H1 (cell line): ENCODE data around the gene ITPKB. TPM values are rescaled to one million over a fixed set of nuclear protein-coding genes. Genes with fewer than 3 reads are reported as not detected.

Experiments
- CTCF ChIA-PET: fragments of 300-600 bp; sonication (Branson Sonifier 250); formaldehyde crosslinking; loops from one replicate; lab custom pipeline; 2021; ENCODE audit not compliant: partially characterized antibody; lab: Charles Lee
- POLR2A ChIA-PET: fragments of 300-600 bp; sonication (Branson Sonifier 250); formaldehyde crosslinking; loops from one replicate; lab custom pipeline; 2021; ENCODE audit warnings: inconsistent platforms; ENCODE audit not compliant: partially characterized antibody; lab: Charles Lee
- DNase-seq, 2 experiments: peaks; one replicate each; pipeline versions ENCODE4 v3.0.0 to v3.0.0-alpha.2; 2010 to 2022; ENCODE audit warnings: low spot score in 2 of 2, low read depth in 1 of 2, mixed read lengths in 1 of 2
- FAIRE-seq: peaks from 2 replicates; lab custom pipeline; 2011; peaks lifted over from hg19 to GRCh38; lab: Jason Lieb, UNC
- H2AFZ ChIP-seq: 2 replicates; pipeline ENCODE4 v1.8.1; 2012; ENCODE audit warnings: low read length, inconsistent platforms
- H2AK5ac ChIP-seq: 2 replicates; pipeline ENCODE4 v1.6.1; 2013; ENCODE audit warnings: low read depth, low read length
- H2BK120ac ChIP-seq: replicated peaks from 2 replicates; pipeline ENCODE3; 2013; ENCODE audit warnings: low read depth, low read length, inconsistent platforms
- H2BK12ac ChIP-seq: 2 replicates; pipeline ENCODE4 v1.6.1; 2013; ENCODE audit warnings: low read depth, low read length
- H2BK15ac ChIP-seq: 2 replicates; pipeline ENCODE4 v1.6.1; 2013; ENCODE audit warnings: low read length
- H2BK20ac ChIP-seq: 2 replicates; pipeline ENCODE4 v1.6.1; 2013; ENCODE audit warnings: low read length
- H2BK5ac ChIP-seq: 2 replicates; pipeline ENCODE4 v1.6.1; 2013; ENCODE audit warnings: low read depth, low read length
- H3K14ac ChIP-seq: 2 replicates; pipeline ENCODE4 v1.6.1; 2013; ENCODE audit warnings: inconsistent platforms; ENCODE audit not compliant: insufficient read length
- H3K18ac ChIP-seq: 2 replicates; pipeline ENCODE4 v1.6.1; 2013; ENCODE audit warnings: low read length; ENCODE audit errors: extremely low read depth
- H3K23ac ChIP-seq: 2 replicates; pipeline ENCODE4 v1.6.1; 2013; ENCODE audit warnings: inconsistent platforms; ENCODE audit not compliant: insufficient read length
- H3K23me2 ChIP-seq: 2 replicates; pipeline ENCODE4 v1.6.1; 2013; ENCODE audit warnings: low read depth, low read length
- H3K27ac ChIP-seq: 2 replicates; pipeline ENCODE4 v1.6.1; 2011; ENCODE audit warnings: low read depth, low read length, inconsistent platforms
- H3K27me3 ChIP-seq, 4 experiments: replicated peaks in 1 of 4; 1 replicate in 1 of 4; 2 replicates in 3 of 4; pipeline versions ENCODE4 v1.6.1 to v1.8.1; 2011 to 2013; ENCODE audit warnings: low read length in 3 of 4, mild to moderate bottlenecking in 3 of 4, inconsistent platforms in 2 of 4, mixed read lengths in 2 of 4, moderate library complexity in 1 of 4; ENCODE audit not compliant: control insufficient read depth in 3 of 4, insufficient read depth in 3 of 4; ENCODE audit errors: extremely low read depth in 1 of 4
- H3K36me3 ChIP-seq, 4 experiments: 2 replicates each; pipeline versions ENCODE4 v1.6.1 to v1.8.1; 2011 to 2013; ENCODE audit warnings: mild to moderate bottlenecking in 4 of 4, low read length in 3 of 4, moderate library complexity in 2 of 4, control low read depth in 1 of 4, inconsistent platforms in 1 of 4; ENCODE audit not compliant: insufficient read depth in 4 of 4, control insufficient read depth in 2 of 4
- H3K4ac ChIP-seq: replicated peaks from 2 replicates; pipeline ENCODE3; 2013; ENCODE audit warnings: low read length, low read depth, mixed read lengths, inconsistent platforms; ENCODE audit not compliant: insufficient read length
- H3K4me1 ChIP-seq, 4 experiments: replicated peaks in 1 of 4; 1 replicate in 1 of 4; 2 replicates in 3 of 4; pipeline versions ENCODE4 v1.6.1 to v1.8.1; 2011 to 2013; ENCODE audit warnings: low read length in 3 of 4, inconsistent platforms in 2 of 4, mixed read lengths in 1 of 4; ENCODE audit not compliant: insufficient read depth in 4 of 4, control insufficient read depth in 3 of 4
- H3K4me2 ChIP-seq, 2 experiments: 2 replicates each; pipeline versions ENCODE4 v1.6.1 to v1.8.1; 2011 to 2013; ENCODE audit warnings: low read depth in 2 of 2, low read length in 2 of 2, control low read depth in 1 of 2, inconsistent platforms in 1 of 2, mild to moderate bottlenecking in 1 of 2; ENCODE audit not compliant: insufficient read depth in 1 of 2
- H3K4me3 ChIP-seq, 4 experiments: fragments of 200-600, 300-600 bp in 1 of 4; sonication (generic), shearing (Covaris generic), sonication (Bioruptor Twin) in 1 of 4; 2 replicates each; pipeline versions ENCODE4 v1.5.1 to v1.8.1; 2011 to 2016; ENCODE audit warnings: low read length in 4 of 4, low read depth in 3 of 4, control low read depth in 2 of 4, inconsistent platforms in 2 of 4, mild to moderate bottlenecking in 2 of 4, mixed read lengths in 1 of 4, moderate library complexity in 1 of 4; ENCODE audit not compliant: insufficient read depth in 2 of 4; ENCODE audit errors: extremely low read depth in 1 of 4
- H3K56ac ChIP-seq: replicated peaks from 2 replicates; pipeline ENCODE3; 2013; ENCODE audit warnings: low read depth, mild to moderate bottlenecking, mixed read lengths, low read length, inconsistent platforms; ENCODE audit not compliant: insufficient read length
- H3K79me1 ChIP-seq: 2 replicates; pipeline ENCODE4 v1.6.1; 2013; ENCODE audit warnings: low read depth, low read length, control low read depth
- H3K79me2 ChIP-seq, 2 experiments: 2 replicates each; pipeline versions ENCODE4 v1.6.1 to v1.8.1; 2012 to 2013; ENCODE audit warnings: low read length in 2 of 2, mild to moderate bottlenecking in 2 of 2, inconsistent platforms in 1 of 2; ENCODE audit not compliant: insufficient read depth in 2 of 2, control insufficient read depth in 1 of 2
- H3K9ac ChIP-seq, 4 experiments: replicated peaks in 1 of 4; 1 replicate in 1 of 4; 2 replicates in 3 of 4; pipeline versions ENCODE4 v1.6.1 to v1.8.1; 2011 to 2013; ENCODE audit warnings: low read depth in 3 of 4, low read length in 3 of 4, control low read depth in 2 of 4, mild to moderate bottlenecking in 2 of 4, moderate library complexity in 2 of 4, inconsistent platforms in 1 of 4; ENCODE audit errors: extremely low read depth in 1 of 4
- H3K9me3 ChIP-seq, 2 experiments: 2 replicates each; pipeline versions ENCODE4 v1.6.1 to v1.8.1; 2012 to 2013; ENCODE audit warnings: mild to moderate bottlenecking in 2 of 2, moderate library complexity in 2 of 2, control low read depth in 1 of 2, inconsistent platforms in 1 of 2, low read depth in 1 of 2, low read length in 1 of 2, mixed read lengths in 1 of 2; ENCODE audit not compliant: insufficient read depth in 2 of 2
- H4K20me1 ChIP-seq, 2 experiments: replicated peaks in 1 of 2; 2 replicates each; pipeline versions ENCODE3 to v1.8.1; 2011 to 2013; ENCODE audit warnings: inconsistent platforms in 2 of 2, low read length in 2 of 2, mild to moderate bottlenecking in 1 of 2; ENCODE audit not compliant: insufficient read depth in 2 of 2, control insufficient read depth in 1 of 2
- H4K5ac ChIP-seq: 2 replicates; pipeline ENCODE4 v1.6.1; 2013; ENCODE audit warnings: low read length, low read depth, mixed read lengths, inconsistent platforms; ENCODE audit not compliant: insufficient read length
- H4K8ac ChIP-seq: 2 replicates; pipeline ENCODE4 v1.8.0; 2013; ENCODE audit warnings: mild to moderate bottlenecking, moderate library complexity, low read length, inconsistent platforms; ENCODE audit not compliant: insufficient read depth; ENCODE audit errors: extremely low read depth
- H4K91ac ChIP-seq: replicated peaks from 2 replicates; pipeline ENCODE3; 2013; ENCODE audit warnings: low read length, mixed read lengths, inconsistent platforms; ENCODE audit not compliant: insufficient read length
- ASH2L ChIP-seq: fragments of 200-600, 300-600 bp; sonication (generic); IDR thresholded peaks from one replicate; pipeline ENCODE4 v1.7.1; 2017; ENCODE audit warnings: low read length
- BCL11A ChIP-seq, 2 experiments: IDR thresholded peaks; one replicate each; pipeline ENCODE4 v1.6.1; 2011; ENCODE audit warnings: low read depth in 2 of 2, low read length in 2 of 2, mild to moderate bottlenecking in 2 of 2
- EGR1 ChIP-seq: IDR thresholded peaks from 2 replicates; pipeline ENCODE4 v1.6.1; 2011; ENCODE audit warnings: low read depth, low read length, borderline replicate concordance
- EZH2 ChIP-seq: fragments of 200-600 bp; sonication (generic); IDR thresholded peaks from 2 replicates; pipeline ENCODE4 v1.7.1; 2012; ENCODE audit warnings: low read depth, mild to moderate bottlenecking, moderate library complexity, low read length, inconsistent platforms; ENCODE audit not compliant: severe bottlenecking
- NANOG ChIP-seq: IDR thresholded peaks from 2 replicates; pipeline ENCODE4 v1.6.1; 2011; ENCODE audit warnings: low read length, low read depth, mild to moderate bottlenecking, inconsistent platforms; ENCODE audit not compliant: insufficient read depth, poor library complexity, severe bottlenecking
- PHF8 ChIP-seq: fragments of 200-600 bp; sonication (generic); conservative IDR thresholded peaks from 2 replicates; pipeline ENCODE4 v1.7.1; 2012; ENCODE audit warnings: low read depth, mild to moderate bottlenecking, inconsistent platforms, low read length, moderate library complexity
- POLR2A ChIP-seq, 2 experiments: IDR thresholded peaks; 1 replicate in 1 of 2; 2 replicates in 1 of 2; pipeline ENCODE4 v1.6.1; 2011; ENCODE audit warnings: low read depth in 2 of 2, low read length in 2 of 2, mild to moderate bottlenecking in 2 of 2; ENCODE audit errors: control extremely low read depth in 1 of 2
- RBBP5 ChIP-seq: IDR thresholded peaks from 2 replicates; pipeline ENCODE4 v1.7.1; 2012; ENCODE audit warnings: low read depth, mild to moderate bottlenecking, inconsistent platforms, low read length, moderate library complexity, borderline replicate concordance
- TEAD4 ChIP-seq: IDR thresholded peaks from 2 replicates; pipeline ENCODE4 v1.6.1; 2012; ENCODE audit warnings: low read depth, low read length, inconsistent platforms, mixed read lengths
- WGBS, 2 experiments: shearing (Covaris generic) in 1 of 2; methylation state at CpG; one replicate each; pipeline versions ENCODE4 v1.1.6 to v1.1.7; 2013 to 2015; ENCODE audit warnings: low lambda C conversion rate in 2 of 2, mixed read lengths in 2 of 2, inconsistent platforms in 1 of 2, low coverage in 1 of 2, missing lambda C conversion rate in 1 of 2; ENCODE audit not compliant: insufficient replicate concordance in 2 of 2, insufficient coverage in 1 of 2, insufficient read length in 1 of 2; ENCODE audit errors: extremely low coverage in 1 of 2, missing lambda C conversion rate in 1 of 2; 5-methylcytosine and 5-hydroxymethylcytosine counted together
- polyA plus RNA-seq, 7 experiments: library from polyadenylated mRNA; depleted of rRNA in 3 of 7; stranded (reverse) in 5 of 7; unstranded in 2 of 7; fragments of >200 nt in 5 of 7; fragments of 200-250 nt in 2 of 7; gene quantifications; 1 replicate in 5 of 7; 2 replicates in 1 of 7; 4 replicates in 1 of 7; pipeline versions ENCODE4 v1.2.1 to v1.2.3, GENCODE V29; 2011 to 2013; ENCODE audit warnings: missing spikeins in 2 of 7, mixed read lengths in 2 of 7
- total RNA-seq: library from RNA; stranded (reverse); fragmentation: NEBNext Ultra II Directional; extraction: Animal tissue kit (Norgen Biotek cat#: 25700); gene quantifications from 2 replicates; pipeline ENCODE4 v1.2.1, GENCODE V29; 2021

ITPKB gene
- total and polyA plus RNA-seq, 2 of the 8 experiments (the other 6 are each of a cell fraction or from before 2014, with no cell fraction given), result 1.7 to 4.8 TPM

- Histone ChIP-seq H4K91ac (no peak overlapping the region), H4K20me1 (no peaks in the 10 kb centered on the region), H2BK20ac (no peak overlapping the region), H3K36me3 (no peaks in the 10 kb centered on the region), H2AK5ac (no peak overlapping the region), H3K14ac (no peak overlapping the region), H3K27me3 (peaks cover 0 to 58% (median 43%) of the 10 kb centered on the region in 4 experiments; a peak in 6 of 7 replicates), H3K79me1 (no peaks in the 10 kb centered on the region), H3K79me2 (no peaks in the 10 kb centered on the region), H3K4me2 (peak overlapping the region; percentile 88 to 98; a peak in 3 of 4 replicates), H3K27ac (no peak overlapping the region), H3K9me3 (no peaks in the 10 kb centered on the region), H4K5ac (no peak overlapping the region), H3K23me2 (peaks cover 26% of the 10 kb centered on the region), H2BK12ac (0 out of 2 replicates have a peak overlapping the region, but pooled peaks have one; percentile 60), H3K4me3 (peak overlapping the region in 1 of 4 experiments; percentile 66; a peak in 2 of 8 replicates), H2BK120ac (no peak overlapping the region), H3K9ac (no peak overlapping the region), H2BK15ac (no peak overlapping the region), H3K18ac (no peak overlapping the region), H2BK5ac (no peak overlapping the region), H3K4ac (no peak overlapping the region), H3K23ac (no peak overlapping the region), H2AFZ (no peak overlapping the region), H3K4me1 (peaks cover 7 to 28% (median 17%) of the 10 kb centered on the region in 4 experiments), H4K8ac (peak overlapping the region; percentile 11; the same call in 1 of the 2 replicates), H3K56ac (no peak overlapping the region)
- DNase-seq, result no peak
- CTCF ChIA-PET, result interaction anchor here (0.6 to 2.0 kb wide), 7 partner anchors 11 to 219 kb away, joined by 3 to 7 read pairs (median 3); no protein-coding TSS in a partner anchor
- TF ChIP-seq ASH2L (no peak), RBBP5 (no peak), NANOG (no peak), POLR2A (IDR thresholded peaks at IDR 0.05; ENCODE audit: control extremely low read depth in 1 of 2, low read depth in 2 of 2, low read length in 2 of 2) (no peak), PHF8 (no peak), EGR1 (no peak), BCL11A (IDR thresholded peaks at IDR 0.05; ENCODE audit: low read depth in 2 of 2, low read length in 2 of 2) (no peak), EZH2 (no peak), TEAD4 (no peak)
- POLR2A ChIA-PET, result no interaction called here
- no peak for FAIRE-seq
- WGBS, 2 experiments, result 80% methylated on average over 11 of the region's 12 CpGs; no CpG with 5 or more reads in 1 of the 2 experiments
These were observed 3.5 kb downstream of the ITPKB start for GRCh38 chr1:226735576-226735975.
